IPS DF 4.7 (cell line): ENCODE measurements around the gene CTNNA3.

Experiments
- DNase-seq: peaks from one replicate; pipeline ENCODE4 v3.0.0-alpha.2; 2013; ENCODE audit warnings: low spot score; ENCODE audit errors: extremely low read depth

CTNNA3 gene

GRCh38 chr10:66242885-66243284, 1453.1 kb downstream of the CTNNA3 start:
- no peak for DNase-seq

- DNase-seq, result no peak
Measured at GRCh38 chr10:66239062-66239461, 1456.9 kb downstream of the CTNNA3 start.

- DNase-seq, result no peak
Measured at GRCh38 chr10:66238343-66238742, 1457.7 kb downstream of the CTNNA3 start.

- no peak for DNase-seq
Measured at GRCh38 chr10:66234872-66235271, 1461.1 kb downstream of the CTNNA3 start.

- DNase-seq, result no peak
Measured at GRCh38 chr10:66228887-66229286, 1467.1 kb downstream of the CTNNA3 start.

- DNase-seq, result no peak
Measured at GRCh38 chr10:66223656-66224055, 1472.3 kb downstream of the CTNNA3 start.

- no peak for DNase-seq
Measured at GRCh38 chr10:66222462-66223046, 1473.4 kb downstream of the CTNNA3 start.

- no peak for DNase-seq
Measured at GRCh38 chr10:66218981-66219587, 1476.9 kb downstream of the CTNNA3 start.

GRCh38 chr10:66218289-66218688, 1477.7 kb downstream of the CTNNA3 start:
- DNase-seq, result no peak

GRCh38 chr10:66215920-66216319, 1480.1 kb downstream of the CTNNA3 start:
- DNase-seq, result no peak

- no peak for DNase-seq
Measured at GRCh38 chr10:66214721-66215404, 1481.1 kb downstream of the CTNNA3 start.

GRCh38 chr10:66209025-66209424, 1487.0 kb downstream of the CTNNA3 start:
- no peak for DNase-seq

GRCh38 chr10:66204838-66205237, 1491.2 kb downstream of the CTNNA3 start:
- DNase-seq, result no peak

GRCh38 chr10:66202101-66202500, 1493.9 kb downstream of the CTNNA3 start:
- no peak for DNase-seq

GRCh38 chr10:66192162-66192831, 1503.7 kb downstream of the CTNNA3 start:
- DNase-seq, result no peak

- DNase-seq, result no peak
Measured at GRCh38 chr10:66190413-66190812, 1505.6 kb downstream of the CTNNA3 start.

- DNase-seq, result no peak
Measured at GRCh38 chr10:66189271-66189670, 1506.7 kb downstream of the CTNNA3 start.

GRCh38 chr10:66187053-66187733, 1508.8 kb downstream of the CTNNA3 start:
- DNase-seq, result no peak

GRCh38 chr10:66183028-66183427, 1513.0 kb downstream of the CTNNA3 start:
- DNase-seq, result no peak

GRCh38 chr10:66180581-66181318, 1515.2 kb downstream of the CTNNA3 start:
- DNase-seq, result peak; percentile 53

- DNase-seq, result no peak
Measured at GRCh38 chr10:66180021-66180420, 1516.0 kb downstream of the CTNNA3 start.
